Measurements from ENCODE around the gene RFLNA.
A peak's percentile ranks its signal among the peaks of the same experiment; 100 is the strongest.

RFLNA gene

DNA sequence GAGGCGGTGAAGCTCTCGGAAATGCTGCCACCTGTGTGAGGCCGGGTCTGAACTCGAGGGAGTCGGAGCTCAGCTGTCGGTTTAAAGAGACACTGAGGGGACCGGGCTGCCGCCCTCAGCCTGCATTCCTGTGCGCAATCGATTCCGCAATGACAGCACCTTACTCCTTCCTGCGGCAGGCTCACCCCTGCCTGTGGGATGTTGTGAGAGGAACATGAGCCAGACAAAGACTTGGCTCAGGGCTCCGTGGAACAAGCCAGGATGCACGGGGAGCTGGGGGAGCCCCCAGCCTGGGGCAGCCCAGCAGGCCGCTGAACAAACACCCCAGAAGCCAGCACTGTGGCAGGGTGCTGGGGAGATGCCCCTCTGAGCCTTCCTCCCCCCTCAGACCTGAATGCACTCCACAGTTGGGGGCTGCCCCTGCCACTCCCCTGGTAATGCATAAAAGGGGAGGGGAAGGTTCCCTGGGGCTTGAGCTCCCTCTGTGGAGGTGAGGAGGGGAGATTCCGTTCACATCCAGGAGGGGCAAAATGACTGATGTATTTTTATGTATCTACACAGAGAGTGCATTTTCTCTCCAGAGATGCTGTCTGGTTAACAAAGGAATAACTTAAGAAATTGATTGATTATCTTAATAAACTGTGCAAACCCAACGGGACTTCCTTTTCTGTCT is 20.6 kb downstream of the RFLNA start:
- no peak for TF ChIP-seq CTCF (IDR thresholded peaks at IDR 0.05; ENCODE audit: extremely low read depth, missing control alignments)
- DNase-seq (ENCODE audit: low spot score): no peak

DNA sequence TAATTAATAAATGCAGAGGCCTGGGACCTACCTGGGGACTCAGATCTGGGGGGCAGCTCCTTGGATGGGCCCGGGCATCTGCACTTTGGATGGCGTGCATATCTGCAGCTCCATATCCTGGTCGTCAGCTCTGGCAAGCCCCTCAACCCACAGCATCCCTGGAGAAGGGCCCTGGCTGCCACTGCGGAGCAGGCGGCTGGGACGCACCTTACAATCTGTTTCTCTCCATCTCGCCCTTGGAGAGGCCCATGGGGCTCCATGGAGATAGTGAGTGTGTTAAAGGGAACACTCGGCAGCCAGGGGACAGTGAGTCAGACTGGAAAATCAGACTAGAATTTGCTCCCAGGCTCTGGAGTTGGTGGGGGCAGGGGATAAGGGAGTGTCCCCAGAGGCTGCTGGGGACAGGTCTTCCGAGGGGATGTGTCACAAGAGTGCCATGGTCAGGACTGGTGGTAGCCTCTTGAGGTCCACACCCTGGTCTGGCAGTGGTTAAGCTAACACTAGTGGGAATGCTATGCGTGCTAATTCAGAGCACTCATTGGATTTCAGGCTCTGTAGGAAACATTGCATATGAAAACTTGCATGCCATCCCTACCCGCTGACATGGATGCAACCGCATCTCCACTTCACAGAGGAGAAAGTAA is 21.5 kb downstream of the RFLNA start:
- no peak for DNase-seq (ENCODE audit: low spot score)
- TF ChIP-seq CTCF (IDR thresholded peaks at IDR 0.05; ENCODE audit: extremely low read depth, missing control alignments): no peak

DNA sequence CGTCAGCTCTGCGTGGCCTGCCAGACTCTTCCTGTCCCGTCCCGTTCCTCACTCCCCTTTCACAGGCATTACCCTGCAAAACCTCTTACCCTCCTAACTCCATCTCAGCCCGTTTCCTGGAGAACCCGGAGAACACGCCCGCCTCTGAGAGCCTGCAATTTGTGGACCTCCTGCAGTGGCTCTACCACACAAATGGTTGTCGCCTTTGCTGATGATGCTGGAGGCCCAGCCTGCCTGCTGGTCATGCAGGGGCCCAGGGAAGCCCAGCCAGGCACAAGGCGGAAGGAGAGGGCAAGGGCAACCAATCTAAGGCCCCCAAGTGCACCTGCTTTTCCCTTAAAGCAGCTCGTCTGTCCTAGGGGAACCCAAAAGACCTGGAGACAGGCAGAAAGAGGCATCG is 22.5 kb downstream of the RFLNA start:
- TF ChIP-seq CTCF (IDR thresholded peaks at IDR 0.05; ENCODE audit: extremely low read depth, missing control alignments): no peak

DNA sequence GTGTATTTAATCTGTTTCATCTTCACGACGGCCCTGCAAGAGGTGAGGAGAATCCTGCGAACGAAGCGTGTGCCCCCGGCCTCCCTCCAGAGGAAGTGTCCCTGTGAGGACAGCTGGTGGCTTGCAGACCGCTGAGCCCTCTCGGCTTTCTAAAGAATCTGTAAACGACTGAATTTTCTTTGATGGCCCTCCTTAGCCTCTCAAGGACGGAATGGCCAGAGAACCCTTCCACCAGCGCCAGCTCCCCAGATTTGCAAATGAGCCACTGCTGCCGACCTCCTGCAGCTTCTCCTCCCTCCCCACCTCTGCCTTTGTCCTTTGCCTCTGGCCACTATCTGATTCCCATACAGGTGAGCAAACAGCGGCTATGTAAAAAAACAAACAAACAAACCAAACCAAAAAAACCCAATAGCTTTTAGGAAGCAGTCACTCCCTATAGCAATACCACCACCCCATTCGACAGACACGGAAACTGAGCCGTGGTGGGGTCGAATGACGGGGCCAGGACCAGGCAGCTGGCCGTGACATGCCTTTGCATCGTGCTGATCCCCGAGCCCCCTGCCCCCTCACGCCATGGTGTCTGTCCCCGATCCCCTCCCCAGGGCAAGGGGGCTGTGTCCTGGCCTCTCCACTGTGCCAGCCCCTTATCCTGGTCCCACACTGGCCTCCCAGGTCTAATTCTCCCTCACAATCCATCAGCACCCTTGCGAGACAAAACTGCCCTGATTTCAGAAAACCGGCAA is 23.6 kb downstream of the RFLNA start:
- no peak for DNase-seq (ENCODE audit: low spot score)
- no peak for TF ChIP-seq CTCF (IDR thresholded peaks at IDR 0.05; ENCODE audit: extremely low read depth, missing control alignments)

More for the DNA sequence above, 22.5 kb downstream of the RFLNA start:
- no peak for DNase-seq (ENCODE audit: low spot score)

- TF ChIP-seq CTCF (IDR thresholded peaks at IDR 0.05; ENCODE audit: extremely low read depth, missing control alignments): no peak
- DNase-seq (ENCODE audit: low spot score): no peak
These were observed 24.6 kb downstream of the RFLNA start for GRCh38 chr12:124319368-124320050.

DNA sequence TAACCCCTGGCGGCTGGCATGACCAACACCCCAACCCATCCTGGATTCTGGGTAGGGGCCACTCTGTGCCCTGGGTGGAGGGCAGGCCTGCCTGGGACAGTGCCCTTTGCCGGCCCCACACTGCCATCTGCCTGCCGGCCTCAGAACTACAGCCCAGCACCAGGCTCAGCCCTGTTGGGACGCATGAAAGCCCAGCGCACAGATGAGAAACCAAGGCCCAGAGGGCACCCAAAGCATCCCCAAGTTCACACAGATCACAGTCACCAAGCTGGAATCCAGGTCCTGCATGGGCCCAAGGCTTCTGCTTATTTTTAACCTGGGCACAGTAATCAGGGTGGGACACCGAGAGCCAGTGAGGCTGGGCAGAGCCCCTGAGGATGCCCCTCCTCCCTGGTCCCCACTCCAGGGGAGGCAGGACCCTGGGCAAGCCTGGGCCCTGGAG is 26.2 kb downstream of the RFLNA start:
- peak; percentile 91 for TF ChIP-seq CTCF (IDR thresholded peaks at IDR 0.05; ENCODE audit: extremely low read depth, missing control alignments)
- DNase-seq (ENCODE audit: low spot score): peak; percentile 87

All from GM20000 (cell line).